ENCODE measurements around the gene OMA1. TPM values are rescaled to one million over a fixed set of nuclear protein-coding genes. Genes with fewer than 3 reads are reported as not detected.

Gene OMA1
- total and polyA plus RNA-seq, 7 donors = 10.6 to 74.9 (median 34.3) TPM

DNA sequence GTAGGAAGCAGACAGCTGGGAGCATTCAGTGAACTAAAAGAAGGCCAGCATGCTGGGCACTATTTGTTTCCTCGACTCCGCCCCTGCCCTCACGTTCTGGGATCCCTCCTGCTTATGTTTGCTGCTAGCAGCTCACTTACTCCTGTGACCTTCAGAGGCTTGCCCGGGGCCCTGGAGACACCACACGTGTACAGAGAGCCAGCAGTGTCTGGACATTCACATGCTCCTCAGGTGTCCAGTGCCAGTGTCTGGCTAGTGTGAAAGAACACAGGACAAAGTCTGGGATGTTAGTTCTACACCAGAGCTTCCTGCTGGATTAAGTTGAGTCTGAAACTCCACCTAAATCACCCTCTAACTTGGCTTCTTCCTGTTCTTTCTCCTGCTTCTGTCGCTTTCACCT, 108.1 kb downstream of the OMA1 start:
- no peak for TF ChIP-seq POLR2A (IDR thresholded peaks at IDR 0.05)
- TF ChIP-seq EP300 (IDR thresholded peaks at IDR 0.05) = no peak
- TF ChIP-seq, protein P1, sequence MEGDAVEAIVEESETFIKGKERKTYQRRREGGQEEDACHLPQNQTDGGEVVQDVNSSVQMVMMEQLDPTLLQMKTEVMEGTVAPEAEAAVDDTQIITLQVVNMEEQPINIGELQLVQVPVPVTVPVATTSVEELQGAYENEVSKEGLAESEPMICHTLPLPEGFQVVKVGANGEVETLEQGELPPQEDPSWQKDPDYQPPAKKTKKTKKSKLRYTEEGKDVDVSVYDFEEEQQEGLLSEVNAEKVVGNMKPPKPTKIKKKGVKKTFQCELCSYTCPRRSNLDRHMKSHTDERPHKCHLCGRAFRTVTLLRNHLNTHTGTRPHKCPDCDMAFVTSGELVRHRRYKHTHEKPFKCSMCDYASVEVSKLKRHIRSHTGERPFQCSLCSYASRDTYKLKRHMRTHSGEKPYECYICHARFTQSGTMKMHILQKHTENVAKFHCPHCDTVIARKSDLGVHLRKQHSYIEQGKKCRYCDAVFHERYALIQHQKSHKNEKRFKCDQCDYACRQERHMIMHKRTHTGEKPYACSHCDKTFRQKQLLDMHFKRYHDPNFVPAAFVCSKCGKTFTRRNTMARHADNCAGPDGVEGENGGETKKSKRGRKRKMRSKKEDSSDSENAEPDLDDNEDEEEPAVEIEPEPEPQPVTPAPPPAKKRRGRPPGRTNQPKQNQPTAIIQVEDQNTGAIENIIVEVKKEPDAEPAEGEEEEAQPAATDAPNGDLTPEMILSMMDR (IDR thresholded peaks at IDR 0.05) = no peak
- no peak for TF ChIP-seq POLR2AphosphoS5 (IDR thresholded peaks at IDR 0.05)
- H3K27me3 ChIP-seq = no peaks in the 10 kb centered on the region
- peaks cover 0 to 15% (median 7%) of the 10 kb centered on the region in 4 donors for H3K4me1 ChIP-seq
- no peaks in the 10 kb centered on the region for H3K36me3 ChIP-seq
- intact Hi-C loops (cut with DNase I) = no loop called here
- DNase-seq = no peak
- H3K27ac ChIP-seq = no peak overlapping the region
- no peak overlapping the region for H3K4me3 ChIP-seq
- H3K9me3 ChIP-seq = no peaks in the 10 kb centered on the region
- 53 to 71% methylated on average over 6 of the region's 6 CpGs for WGBS, 2 donors

DNA sequence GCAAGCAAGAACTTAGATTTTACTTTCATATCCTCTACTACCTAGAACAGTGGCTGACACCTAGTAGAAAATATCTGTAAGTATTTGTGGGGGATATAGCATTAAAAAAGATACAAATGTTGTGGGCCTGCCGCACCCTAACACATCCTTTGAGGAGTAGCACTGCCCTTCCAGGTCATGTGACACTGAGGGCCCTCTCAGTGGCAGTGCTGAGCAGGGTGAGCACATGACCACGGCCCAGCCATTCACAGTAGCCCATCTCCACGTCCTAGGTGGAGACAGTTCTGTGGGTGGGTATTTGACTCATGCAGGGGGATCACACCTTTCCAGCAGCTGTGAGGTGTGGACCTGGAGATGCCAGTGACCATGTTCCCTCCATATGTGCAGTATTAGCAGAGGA, 108.9 kb downstream of the OMA1 start:
- H3K27ac ChIP-seq = no peak overlapping the region
- H3K4me3 ChIP-seq = no peak overlapping the region
- 69 to 81% methylated on average over 3 of the region's 3 CpGs for WGBS, 2 donors
- peaks cover 0 to 18% (median 10%) of the 10 kb centered on the region in 4 donors for H3K4me1 ChIP-seq
- H3K9me3 ChIP-seq = no peaks in the 10 kb centered on the region
- intact Hi-C loops (cut with DNase I) = no loop called here
- DNase-seq = no peak
- no peaks in the 10 kb centered on the region for H3K27me3 ChIP-seq
- no peaks in the 10 kb centered on the region for H3K36me3 ChIP-seq
- no peak for TF ChIP-seq POLR2A (IDR thresholded peaks at IDR 0.05)
- TF ChIP-seq, protein P1 (IDR thresholded peaks at IDR 0.05) = no peak
- TF ChIP-seq POLR2AphosphoS5 (IDR thresholded peaks at IDR 0.05) = no peak
- no peak for TF ChIP-seq EP300 (IDR thresholded peaks at IDR 0.05)

DNA sequence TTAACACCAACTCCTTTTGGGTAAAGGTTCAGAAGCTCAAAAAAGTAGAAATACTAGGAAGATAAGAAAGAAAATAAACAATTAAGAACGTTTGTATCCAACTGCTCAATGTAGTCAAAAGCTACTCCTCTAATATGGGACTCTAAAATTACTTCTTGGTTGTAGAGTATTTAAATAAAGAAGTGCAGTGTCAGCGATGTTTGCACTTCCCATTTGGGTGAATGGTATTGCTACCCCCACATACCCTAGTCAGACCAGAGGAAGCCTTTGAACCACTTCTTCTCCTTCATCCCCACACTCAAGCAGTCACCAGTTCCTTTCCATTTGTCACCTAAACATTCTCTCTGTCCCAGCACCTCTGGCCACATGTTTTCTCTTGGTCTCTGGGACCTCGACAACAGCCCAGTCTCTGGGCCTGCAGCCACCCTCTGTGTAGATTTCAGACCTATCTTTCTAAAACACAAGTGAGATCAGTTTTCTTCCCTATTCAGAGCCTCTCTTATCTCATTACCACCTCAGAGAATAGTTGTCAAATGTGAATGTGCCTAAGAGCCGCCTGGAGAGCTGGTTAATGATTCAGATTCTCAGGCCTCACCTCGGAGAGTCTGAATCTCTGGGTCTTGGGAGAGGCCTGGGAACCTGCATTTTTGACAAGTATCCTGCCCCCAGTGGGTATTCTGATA, 109.8 kb downstream of the OMA1 start:
- H3K27me3 ChIP-seq = no peaks in the 10 kb centered on the region
- TF ChIP-seq POLR2AphosphoS5 (IDR thresholded peaks at IDR 0.05) (no peak), EP300 (IDR thresholded peaks at IDR 0.05) (no peak)
- intact Hi-C loops (cut with DNase I) = no loop called here
- 77 to 83% methylated on average over 5 of the region's 5 CpGs for WGBS, 2 donors
- H3K4me1 ChIP-seq = peaks cover 0 to 18% (median 11%) of the 10 kb centered on the region in 4 donors
- no peaks in the 10 kb centered on the region for H3K9me3 ChIP-seq
- DNase-seq = no peak
- H3K36me3 ChIP-seq = no peaks in the 10 kb centered on the region
- no peak overlapping the region for H3K27ac ChIP-seq
- H3K4me3 ChIP-seq = no peak overlapping the region

DNA sequence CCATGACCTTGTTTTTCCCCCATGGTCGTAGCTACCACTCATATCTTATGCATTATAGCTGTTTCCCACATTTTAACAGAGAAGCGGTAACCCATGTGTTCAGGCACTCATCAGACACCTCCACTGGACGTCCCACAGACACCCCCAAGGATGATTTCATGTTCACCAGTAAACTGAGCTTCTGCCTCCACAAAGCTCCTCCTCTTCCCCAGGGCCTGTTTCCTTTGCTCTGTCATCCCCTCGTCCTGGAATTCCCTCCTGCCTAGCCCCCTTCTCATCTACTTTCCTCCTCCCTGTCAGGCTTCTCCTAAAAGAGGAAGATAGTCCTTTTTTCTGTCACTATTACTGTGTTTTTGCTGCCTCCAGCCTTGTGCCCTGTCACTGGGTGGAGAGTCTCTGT, 111.2 kb downstream of the OMA1 start:
- Histone ChIP-seq H3K9me3 (no peaks in the 10 kb centered on the region), H3K4me3 (no peak overlapping the region), H3K36me3 (no peaks in the 10 kb centered on the region), H3K27ac (no peak overlapping the region), H3K4me1 (peaks cover 0 to 13% (median 8%) of the 10 kb centered on the region in 4 donors), H3K27me3 (no peaks in the 10 kb centered on the region)
- no peak for DNase-seq
- 70% methylated on average over 4 of the region's 4 CpGs for WGBS, 2 donors
- TF ChIP-seq EP300 (IDR thresholded peaks at IDR 0.05) = no peak
- TF ChIP-seq, protein P1 (IDR thresholded peaks at IDR 0.05) = no peak
- no peak for TF ChIP-seq POLR2A (IDR thresholded peaks at IDR 0.05)
- no peak for TF ChIP-seq POLR2AphosphoS5 (IDR thresholded peaks at IDR 0.05)
- intact Hi-C loops (cut with DNase I) = no loop called here

DNA sequence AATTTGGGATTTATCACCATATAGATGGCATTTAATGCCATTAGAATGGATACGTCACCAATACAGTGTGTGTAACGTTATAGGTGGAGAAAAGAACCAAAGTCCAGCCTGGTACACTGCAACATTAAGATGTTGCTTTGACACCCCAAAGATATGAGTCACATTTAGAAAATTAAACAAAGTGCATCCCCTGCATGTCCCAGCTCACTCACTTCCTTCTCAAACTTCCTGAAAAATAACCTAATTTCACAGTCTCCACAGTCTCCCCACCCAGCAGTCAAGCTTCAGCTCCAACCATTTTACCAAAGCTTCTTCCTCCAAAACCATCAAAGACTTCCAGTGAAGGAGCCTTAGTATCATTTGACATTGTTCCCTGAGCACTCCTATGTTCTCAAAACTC, 111.9 kb downstream of the OMA1 start:
- intact Hi-C loops (cut with DNase I) = no loop called here
- 76 to 97% methylated on average over 2 of the region's 2 CpGs for WGBS, 2 donors
- Histone ChIP-seq H3K9me3 (no peaks in the 10 kb centered on the region), H3K4me3 (no peak overlapping the region), H3K27me3 (no peaks in the 10 kb centered on the region), H3K27ac (no peak overlapping the region), H3K36me3 (no peaks in the 10 kb centered on the region), H3K4me1 (peaks cover 0 to 9% (median 1%) of the 10 kb centered on the region in 4 donors)
- TF ChIP-seq EP300 (IDR thresholded peaks at IDR 0.05) = no peak
- TF ChIP-seq POLR2A (IDR thresholded peaks at IDR 0.05) = no peak
- TF ChIP-seq, protein P1 (IDR thresholded peaks at IDR 0.05) = no peak
- no peak for TF ChIP-seq POLR2AphosphoS5 (IDR thresholded peaks at IDR 0.05)
- no peak for DNase-seq

Measured in sigmoid colon (tissue), 7 donors.